Smooth muscle cell (in vitro differentiated cells): ENCODE measurements around the gene DALRD3. TPM values are rescaled to one million over a fixed set of nuclear protein-coding genes. Genes with fewer than 3 reads are reported as not detected.

ENCODE experiments used
- DNase-seq: peaks from one replicate; lab custom pipeline; 2025; ENCODE audit not compliant: unreplicated experiment; lab: John Stamatoyannopoulos, UW
- H2AFZ ChIP-seq: fragments of 200-600 bp; sonication (generic); 2 replicates; pipeline ENCODE4 v1.6.0; 2016; ENCODE audit warnings: antibody characterized with exemption, low read depth, mild to moderate bottlenecking
- H3F3A ChIP-seq: fragments of 200-600 bp; sonication (generic); 2 replicates; pipeline ENCODE4 v1.6.0; 2017; ENCODE audit warnings: antibody characterized with exemption, low read depth
- H3K27ac ChIP-seq: fragments of 200-600 bp; sonication (generic); 2 replicates; pipeline ENCODE4 v1.5.1; 2016; ENCODE audit warnings: low read depth, mild to moderate bottlenecking
- H3K27me3 ChIP-seq: fragments of 200-600 bp; sonication (generic); 2 replicates; pipeline ENCODE4 v1.6.1; 2016; ENCODE audit warnings: low read depth, mild to moderate bottlenecking
- H3K36me3 ChIP-seq: fragments of 200-600 bp; sonication (generic); 2 replicates; pipeline ENCODE4 v1.5.1; 2016; ENCODE audit warnings: low read depth
- H3K4me1 ChIP-seq: fragments of 200-600 bp; sonication (generic); 2 replicates; pipeline ENCODE4 v1.5.1; 2016; ENCODE audit warnings: low read depth
- H3K4me2 ChIP-seq: fragments of 200-600 bp; sonication (generic); 2 replicates; pipeline ENCODE4 v1.6.0; 2016; ENCODE audit warnings: mild to moderate bottlenecking
- H3K4me3 ChIP-seq: fragments of 200-600 bp; sonication (generic); 2 replicates; pipeline ENCODE4 v1.5.1; 2016; ENCODE audit warnings: mild to moderate bottlenecking
- H3K79me2 ChIP-seq: fragments of 200-600 bp; sonication (generic); 2 replicates; pipeline ENCODE4 v1.6.0; 2016; ENCODE audit warnings: low read depth, mild to moderate bottlenecking
- H3K9ac ChIP-seq: fragments of 200-600 bp; sonication (generic); 2 replicates; pipeline ENCODE4 v1.6.0; 2016; ENCODE audit warnings: low read depth
- H3K9me3 ChIP-seq: fragments of 200-600 bp; sonication (generic); replicated peaks from 2 replicates; pipeline ENCODE4 v1.5.1; 2016; ENCODE audit warnings: low read depth
- H4K20me1 ChIP-seq: fragments of 200-600 bp; sonication (generic); 2 replicates; pipeline ENCODE4 v1.6.0; 2016; ENCODE audit warnings: low read depth
- CTCF ChIP-seq: fragments of 200-600 bp; sonication (generic); IDR thresholded peaks from 2 replicates; pipeline ENCODE4 v1.5.1; 2017; ENCODE audit warnings: borderline replicate concordance, mild to moderate bottlenecking, antibody characterized with exemption; ENCODE audit not compliant: insufficient read depth, poor library complexity, severe bottlenecking
- WGBS: methylation state at CpG from one replicate; pipeline ENCODE4 v1.1.7; 2016; ENCODE audit warnings: low lambda C conversion rate; 5-methylcytosine and 5-hydroxymethylcytosine counted together
- polyA plus RNA-seq: library from polyadenylated mRNA; unstranded; fragments of >200 nt; fragmentation: Nextera tagmentation; extraction: Ambion mirVana; gene quantifications from 2 replicates; pipeline ENCODE4 v1.2.1, GENCODE V29; 2016
- total RNA-seq: library from RNA; depleted of rRNA; stranded (reverse); fragments of >200 nt; gene quantifications from 2 replicates; pipeline ENCODE4 v1.2.3, GENCODE V29; 2014

The DALRD3 gene
- total and polyA plus RNA-seq, 2 experiments from 2014 or later, result 35.6 to 39.0 TPM

- no peaks in the 10 kb centered on the region for H3K36me3 ChIP-seq
- no peak for TF ChIP-seq CTCF
- H3K27me3 ChIP-seq, result no peaks in the 10 kb centered on the region
- H3K4me3 ChIP-seq, result peak overlapping the region; percentile 75
- no peak for DNase-seq
- H3K9ac ChIP-seq, result no peak overlapping the region
- no peaks in the 10 kb centered on the region for H3K9me3 ChIP-seq
- peaks cover 19% of the 10 kb centered on the region for H3F3A ChIP-seq
- H4K20me1 ChIP-seq, result peaks cover 39% of the 10 kb centered on the region
- H3K4me1 ChIP-seq, result peaks cover 13% of the 10 kb centered on the region
- H3K79me2 ChIP-seq, result peaks cover 41% of the 10 kb centered on the region
- WGBS, result 89% methylated on average over 6 of the region's 6 CpGs
- H3K4me2 ChIP-seq, result peak overlapping the region; percentile 97
- no peak overlapping the region for H2AFZ ChIP-seq
- H3K27ac ChIP-seq, result no peak overlapping the region
Observed at GRCh38 chr3:49016414-49017228, 1.8 kb downstream of the DALRD3 start.

DNA sequence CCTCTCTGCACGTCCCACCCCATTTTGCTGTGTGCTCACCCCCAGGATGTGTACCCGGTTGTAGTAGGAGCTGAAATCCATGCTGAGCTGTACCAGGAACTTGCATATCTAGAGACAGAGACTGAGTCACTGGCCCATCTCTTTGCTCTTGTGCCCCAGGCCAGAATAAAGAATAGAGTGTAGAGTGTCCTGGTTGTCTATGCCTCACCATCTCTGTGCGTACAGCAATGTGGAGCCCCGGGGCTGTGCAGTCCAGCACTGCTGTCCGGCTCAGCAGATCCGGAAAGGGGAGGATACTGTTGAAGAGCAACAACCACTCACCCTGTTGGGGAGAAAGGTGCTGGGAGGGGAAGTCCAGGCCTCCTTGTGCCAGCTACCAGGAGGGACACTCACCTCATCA lies 2.6 kb downstream of the DALRD3 start:
- WGBS, result 84% methylated on average over 6 of the region's 6 CpGs
- Histone ChIP-seq H3K4me1 (peaks cover 13% of the 10 kb centered on the region), H3F3A (peaks cover 19% of the 10 kb centered on the region), H3K4me3 (no peak overlapping the region), H3K79me2 (peaks cover 47% of the 10 kb centered on the region), H3K36me3 (no peaks in the 10 kb centered on the region), H3K9me3 (no peaks in the 10 kb centered on the region), H4K20me1 (peaks cover 47% of the 10 kb centered on the region), H3K27me3 (no peaks in the 10 kb centered on the region), H3K4me2 (no peak overlapping the region), H3K27ac (no peak overlapping the region), H3K9ac (no peak overlapping the region), H2AFZ (no peak overlapping the region)
- no peak for DNase-seq
- no peak for TF ChIP-seq CTCF

DNA sequence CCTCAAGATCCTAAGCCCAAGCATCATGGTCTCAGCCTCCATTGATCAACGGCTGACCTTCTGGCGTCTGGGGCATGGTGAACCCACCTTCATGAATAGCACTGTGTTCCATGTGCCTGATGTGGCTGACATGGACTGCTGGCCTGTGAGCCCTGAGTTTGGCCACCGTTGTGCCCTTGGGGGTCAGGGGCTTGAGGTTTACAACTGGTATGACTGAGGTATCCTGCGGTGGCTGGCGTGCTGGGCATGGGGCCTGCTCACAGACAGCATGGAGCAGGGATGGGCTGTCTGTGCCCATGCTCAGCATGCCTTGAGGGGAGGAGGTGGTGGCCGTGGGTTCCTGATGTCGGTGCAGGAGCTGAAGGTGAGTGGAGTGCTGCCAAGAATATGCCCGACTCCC lies 3.3 kb downstream of the DALRD3 start:
- H3K4me1 ChIP-seq, result peaks cover 13% of the 10 kb centered on the region
- no peak overlapping the region for H3K4me2 ChIP-seq
- no peaks in the 10 kb centered on the region for H3K36me3 ChIP-seq
- WGBS, result 93% methylated on average over 8 of the region's 8 CpGs
- no peak overlapping the region for H3K4me3 ChIP-seq
- no peak overlapping the region for H3K9ac ChIP-seq
- H3F3A ChIP-seq, result peaks cover 19% of the 10 kb centered on the region
- no peak for TF ChIP-seq CTCF
- no peak overlapping the region for H2AFZ ChIP-seq
- H3K27me3 ChIP-seq, result no peaks in the 10 kb centered on the region
- H3K79me2 ChIP-seq, result peaks cover 47% of the 10 kb centered on the region
- no peak for DNase-seq
- no peak overlapping the region for H3K27ac ChIP-seq
- H4K20me1 ChIP-seq, result peaks cover 54% of the 10 kb centered on the region
- no peaks in the 10 kb centered on the region for H3K9me3 ChIP-seq
